HCT116 (cell line): ENCODE measurements around the gene CALHM1. TPM values are rescaled to one million over a fixed set of nuclear protein-coding genes. Genes with fewer than 3 reads are reported as not detected.

Source experiments
- ATAC-seq: fragments of 200-7000 bp; cut with Tn5 transposase; 2 replicates; pipeline ENCODE4 v1.9.1; 2020; ENCODE audit warnings: mild to moderate bottlenecking, moderate library complexity
- BruUV-seq: library from RNA; stranded (reverse); fragments of 400-500 nt; replicated peaks from 2 replicates; lab custom pipeline; 2021; lab: Mats Ljungman, UMichigan
- CTCF ChIA-PET: fragments of 300-600 bp; sonication (Branson Sonifier 250); formaldehyde crosslinking; loops from one replicate; lab custom pipeline; 2021; ENCODE audit warnings: antibody characterized with exemption; lab: Charles Lee
- POLR2A ChIA-PET: fragments of 300-600, 350-600 bp; sonication (Branson Sonifier 250); formaldehyde crosslinking; loops from one replicate; lab custom pipeline; 2021; ENCODE audit warnings: antibody characterized with exemption; lab: Charles Lee
- RAD21 ChIA-PET, 2 experiments: fragments of 300-600 bp; sonication (Branson Sonifier 250); formaldehyde crosslinking; loops; one replicate each; lab custom pipeline; 2023; ENCODE audit warnings: low total read pairs in 2 of 2; ENCODE audit not compliant: uncharacterized antibody in 2 of 2, unreplicated experiment in 2 of 2, low non-redundant PET in 1 of 2; lab: Charles Lee
- DNase-seq: peaks from one replicate; pipeline ENCODE4 v3.0.0-alpha.2; 2010; ENCODE audit warnings: low read depth, low spot score
- H2AFZ ChIP-seq: fragments of 200-600 bp; shearing (Covaris generic), sonication (generic); 2 replicates; pipeline ENCODE4 v1.6.1; 2017; ENCODE audit warnings: low read depth, mixed run types, mixed read lengths, antibody characterized with exemption, low read length; ENCODE audit not compliant: poor library complexity, severe bottlenecking
- H3K27ac ChIP-seq: 2 replicates; pipeline ENCODE4 v1.5.1; 2012; ENCODE audit warnings: low read depth, low read length
- H3K27me3 ChIP-seq: fragments of 200-600 bp; sonication (generic); 2 replicates; pipeline ENCODE4 v1.6.1; 2016; ENCODE audit warnings: mixed run types, low read length, mixed read lengths; ENCODE audit not compliant: insufficient read depth
- H3K36me3 ChIP-seq, 2 experiments: fragments of 200-500 bp in 1 of 2; fragments of 200-600 bp in 1 of 2; sonication (Bioruptor generic) in 1 of 2; sonication (generic) in 1 of 2; 2 replicates each; pipeline versions ENCODE4 v1.5.1 to v1.6.1; 2014 to 2016; ENCODE audit warnings: low read length in 2 of 2, inconsistent platforms in 1 of 2, mixed read lengths in 1 of 2, mixed run types in 1 of 2; ENCODE audit not compliant: insufficient read depth in 2 of 2, control insufficient read depth in 1 of 2
- H3K4me1 ChIP-seq, 2 experiments: fragments of 200-600 bp in 1 of 2; sonication (generic) in 1 of 2; 2 replicates each; pipeline versions ENCODE4 v1.5.1 to v1.6.1; 2012 to 2017; ENCODE audit warnings: low read length in 2 of 2, inconsistent platforms in 1 of 2, mild to moderate bottlenecking in 1 of 2, mixed read lengths in 1 of 2, mixed run types in 1 of 2, moderate library complexity in 1 of 2; ENCODE audit not compliant: insufficient read depth in 2 of 2, control insufficient read depth in 1 of 2
- H3K4me2 ChIP-seq: fragments of 200-600 bp; sonication (generic); 2 replicates; pipeline ENCODE4 v1.6.1; 2017; ENCODE audit warnings: mixed run types, low read length, mixed read lengths
- H3K4me3 ChIP-seq, 2 experiments: fragments of 200-600 bp in 1 of 2; sonication (generic) in 1 of 2; replicated peaks in 1 of 2; 2 replicates each; pipeline ENCODE4 v1.5.1; 2011 to 2016; ENCODE audit warnings: low read length in 2 of 2, control low read depth in 1 of 2, low read depth in 1 of 2, mild to moderate bottlenecking in 1 of 2, mixed read lengths in 1 of 2, mixed run types in 1 of 2
- H3K79me2 ChIP-seq: fragments of 200-600 bp; sonication (generic); 2 replicates; pipeline ENCODE4 v1.6.1; 2017; ENCODE audit warnings: mild to moderate bottlenecking, mixed run types, low read length, moderate library complexity, mixed read lengths; ENCODE audit not compliant: insufficient read depth
- H3K9ac ChIP-seq: fragments of 200-600 bp; sonication (generic); 2 replicates; pipeline ENCODE4 v1.6.1; 2016; ENCODE audit warnings: low read length, mixed read lengths
- H3K9me2 ChIP-seq: fragments of 200-600 bp; sonication (generic), shearing (Covaris generic); 2 replicates; pipeline ENCODE4 v1.6.1; 2017; ENCODE audit warnings: mixed run types, mild to moderate bottlenecking, moderate library complexity; ENCODE audit not compliant: insufficient read depth
- H3K9me3 ChIP-seq, 2 experiments: fragments of 200-500 bp in 1 of 2; fragments of 200-600 bp in 1 of 2; sonication (Bioruptor generic) in 1 of 2; sonication (generic) in 1 of 2; 2 replicates each; pipeline ENCODE4 v1.6.1; 2014 to 2017; ENCODE audit warnings: low read length in 2 of 2, mixed read lengths in 2 of 2, inconsistent platforms in 1 of 2, low read depth in 1 of 2, mild to moderate bottlenecking in 1 of 2, mixed run types in 1 of 2, moderate library complexity in 1 of 2; ENCODE audit not compliant: control insufficient read depth in 1 of 2, insufficient read depth in 1 of 2
- H4K20me1 ChIP-seq: fragments of 200-600 bp; sonication (generic), shearing (Covaris generic); 2 replicates; pipeline ENCODE4 v1.6.1; 2017; ENCODE audit warnings: mixed run types, mild to moderate bottlenecking, moderate library complexity; ENCODE audit not compliant: insufficient read depth
- CTCF ChIP-seq, 3 experiments: fragments of 200-600 bp in 1 of 3; sonication (generic) in 1 of 3; IDR thresholded peaks in 2 of 3; conservative IDR thresholded peaks in 1 of 3; 2 replicates each; pipeline ENCODE4 v1.5.1; 2012 to 2017; ENCODE audit warnings: low read depth in 2 of 3, low read length in 2 of 3, antibody characterized with exemption in 1 of 3, borderline replicate concordance in 1 of 3, control low read depth in 1 of 3, mild to moderate bottlenecking in 1 of 3, mixed read lengths in 1 of 3, mixed run types in 1 of 3, moderate library complexity in 1 of 3; ENCODE audit not compliant: insufficient read depth in 1 of 3
- EZH2 ChIP-seq: fragments of 200-600 bp; sonication (generic); IDR thresholded peaks from 2 replicates; pipeline ENCODE4 v1.6.1; 2017; ENCODE audit warnings: antibody characterized with exemption, mixed run types
- JUND ChIP-seq: IDR thresholded peaks from 2 replicates; pipeline ENCODE4 v1.6.1; 2012
- POLR2A ChIP-seq: IDR thresholded peaks from 2 replicates; pipeline ENCODE4 v1.7.0; 2011; ENCODE audit warnings: borderline replicate concordance; ENCODE audit not compliant: insufficient read depth, insufficient read length; ENCODE audit errors: extremely low read depth
- TCF7L2 ChIP-seq: IDR thresholded peaks from 2 replicates; pipeline ENCODE4 v1.7.0; 2011; ENCODE audit warnings: borderline replicate concordance, inconsistent platforms; ENCODE audit not compliant: insufficient read depth, insufficient read length; ENCODE audit errors: extremely low read depth
- YY1 ChIP-seq: IDR thresholded peaks from 2 replicates; pipeline ENCODE4 v1.6.1; 2011; ENCODE audit warnings: low read length, low read depth, moderate library complexity, mild to moderate bottlenecking; ENCODE audit not compliant: insufficient replicate concordance; ENCODE audit errors: extremely low read depth
- ZFX ChIP-seq: fragments of 450-650 bp; IDR thresholded peaks from 2 replicates; pipeline ENCODE4 v1.6.1; 2017
- intact Hi-C: fragments of 100-400 bp; cut with micrococcal nuclease; formaldehyde crosslinking; loops from 2 replicates; pipeline ENCODE4 v1.10.0; 2022
- total RNA-seq: library from RNA; stranded (reverse); gene quantifications from one replicate; pipeline ENCODE4 v1.2.1, GENCODE V29; 2021; ENCODE audit not compliant: unreplicated experiment

CALHM1 gene
- total RNA-seq, 1 experiment from 2014 or later: not detected

GRCh38 chr10:103447187-103447586 is 11.5 kb downstream of the CALHM1 start:
- Histone ChIP-seq H3K27ac (no peak overlapping the region; the same call in 1 of the 2 replicates), H3K4me2 (no peak overlapping the region), H3K9me2 (no peaks in the 10 kb centered on the region), H3K9ac (no peak overlapping the region), H3K36me3 (peaks cover 60 to 68% of the 10 kb centered on the region in 2 experiments), H3K4me1 (peaks cover 8 to 39% of the 10 kb centered on the region in 2 experiments; a peak in 3 of 4 replicates), H2AFZ (no peak overlapping the region), H3K4me3 (no peak overlapping the region), H3K9me3 (no peaks in the 10 kb centered on the region), H3K27me3 (no peaks in the 10 kb centered on the region), H3K79me2 (peaks cover 9% of the 10 kb centered on the region; the same call in 1 of the 2 replicates), H4K20me1 (no peaks in the 10 kb centered on the region)
- no peak for ATAC-seq
- RAD21 ChIA-PET: no interaction called here
- CTCF ChIA-PET: no interaction called here
- BruUV-seq: no TSS peak
- POLR2A ChIA-PET: no interaction called here
- no peak for TF ChIP-seq ZFX
- no peak for TF ChIP-seq CTCF (IDR thresholded peaks at IDR 0.05 in 2 of 3, conservative IDR thresholded peaks at IDR 0.05 in 1 of 3; ENCODE audit: borderline replicate concordance in 1 of 3, insufficient read depth in 1 of 3, low read depth in 2 of 3, low read length in 2 of 3)
- TF ChIP-seq TCF7L2: no peak
- TF ChIP-seq POLR2A: no peak
- no peak for TF ChIP-seq EZH2
- no peak for TF ChIP-seq JUND
- TF ChIP-seq YY1: no peak
- DNase-seq: no peak
- intact Hi-C loops: no loop called here
